IMR-90 (cell line): ENCODE measurements around the gene SP3. TPM values are rescaled to one million over a fixed set of nuclear protein-coding genes. Genes with fewer than 3 reads are reported as not detected.

ENCODE experiments used
- ATAC-seq: fragments of 200-7000 bp; cut with Tn5 transposase; 2 replicates; pipeline ENCODE4 v1.9.1; 2020; ENCODE audit warnings: low read depth, mild to moderate bottlenecking, moderate library complexity
- BruUV-seq: library from RNA; stranded (reverse); fragments of 400-500 nt; replicated peaks from 2 replicates; lab custom pipeline; 2021; lab: Mats Ljungman, UMichigan
- CTCF ChIA-PET: fragments of 300-600 bp; formaldehyde crosslinking; extraction: SDS; loops from one replicate; lab custom pipeline; 2021; ENCODE audit warnings: antibody characterized with exemption; lab: Yijun Ruan, JAX
- POLR2A ChIA-PET: fragments of 300-600 bp; sonication (Branson Sonifier 250); formaldehyde crosslinking; loops from one replicate; lab custom pipeline; 2022; ENCODE audit warnings: antibody characterized with exemption; ENCODE audit not compliant: unreplicated experiment; lab: Charles Lee
- DNase-seq: peaks from one replicate; pipeline ENCODE4 v3.0.0; 2013
- H2AFZ ChIP-seq: replicated peaks from 2 replicates; pipeline ENCODE3; 2013; ENCODE audit warnings: low read length, mild to moderate bottlenecking; ENCODE audit not compliant: poor library complexity
- H2AK5ac ChIP-seq: 2 replicates; pipeline ENCODE4 v1.6.1; 2013; ENCODE audit warnings: low read depth, low read length, inconsistent platforms
- H2AK9ac ChIP-seq: replicated peaks from 2 replicates; pipeline ENCODE3; 2013; ENCODE audit warnings: mild to moderate bottlenecking, low read depth, low read length, moderate library complexity; ENCODE audit not compliant: poor library complexity
- H2BK120ac ChIP-seq: 2 replicates; pipeline ENCODE4 v1.6.1; 2013; ENCODE audit warnings: low read depth, low read length, inconsistent platforms
- H2BK15ac ChIP-seq: 3 replicates; pipeline ENCODE4 v1.6.1; 2013; ENCODE audit warnings: low read depth, low read length, inconsistent platforms
- H2BK20ac ChIP-seq: 2 replicates; pipeline ENCODE4 v1.6.1; 2013; ENCODE audit warnings: low read depth, mild to moderate bottlenecking, inconsistent platforms, low read length, moderate library complexity
- H2BK5ac ChIP-seq: 2 replicates; pipeline ENCODE4 v1.6.1; 2013; ENCODE audit warnings: mild to moderate bottlenecking, low read depth, low read length, inconsistent platforms; ENCODE audit not compliant: poor library complexity, severe bottlenecking
- H3K14ac ChIP-seq: replicated peaks from 2 replicates; pipeline ENCODE4 v1.6.1; 2013; ENCODE audit warnings: low read depth, low read length, inconsistent platforms
- H3K18ac ChIP-seq: 2 replicates; pipeline ENCODE4 v1.6.1; 2013; ENCODE audit warnings: low read depth, low read length, control low read depth
- H3K23ac ChIP-seq: 2 replicates; pipeline ENCODE4 v1.6.1; 2013; ENCODE audit warnings: low read depth, low read length, inconsistent platforms
- H3K27ac ChIP-seq: 2 replicates; pipeline ENCODE4 v1.5.1; 2013; ENCODE audit warnings: mild to moderate bottlenecking, control low read depth, low read length; ENCODE audit not compliant: insufficient read depth
- H3K27me3 ChIP-seq: 2 replicates; pipeline ENCODE4 v1.6.1; 2013; ENCODE audit warnings: low read length; ENCODE audit not compliant: control insufficient read depth, insufficient read depth
- H3K36me3 ChIP-seq: 2 replicates; pipeline ENCODE4 v1.6.1; 2013; ENCODE audit warnings: low read length, mixed read lengths; ENCODE audit not compliant: control insufficient read depth, insufficient read depth
- H3K4ac ChIP-seq: 2 replicates; pipeline ENCODE4 v1.6.1; 2013; ENCODE audit warnings: low read depth, low read length, inconsistent platforms
- H3K4me1 ChIP-seq: 2 replicates; pipeline ENCODE4 v1.6.1; 2013; ENCODE audit warnings: low read length, mixed read lengths; ENCODE audit not compliant: control insufficient read depth, insufficient read depth
- H3K4me2 ChIP-seq: 2 replicates; pipeline ENCODE4 v1.6.1; 2013; ENCODE audit warnings: low read depth, mild to moderate bottlenecking, control low read depth, low read length, moderate library complexity
- H3K4me3 ChIP-seq: 2 replicates; pipeline ENCODE4 v1.5.1; 2013; ENCODE audit warnings: low read depth, mild to moderate bottlenecking, control low read depth, low read length, moderate library complexity; ENCODE audit not compliant: insufficient read depth
- H3K56ac ChIP-seq: 2 replicates; pipeline ENCODE4 v1.6.1; 2013; ENCODE audit warnings: low read length, inconsistent platforms; ENCODE audit not compliant: insufficient read depth; ENCODE audit errors: extremely low read depth
- H3K79me1 ChIP-seq, 2 experiments: 2 replicates each; pipeline ENCODE4 v1.6.1; 2013; ENCODE audit warnings: low read length in 2 of 2, inconsistent platforms in 1 of 2, low read depth in 1 of 2
- H3K9ac ChIP-seq: 2 replicates; pipeline ENCODE4 v1.6.1; 2013; ENCODE audit warnings: low read depth, low read length, control low read depth
- H3K9me1 ChIP-seq: 2 replicates; pipeline ENCODE4 v1.6.1; 2013; ENCODE audit warnings: low read length, inconsistent platforms; ENCODE audit not compliant: insufficient read depth
- H3K9me3 ChIP-seq: 2 replicates; pipeline ENCODE4 v1.6.1; 2013; ENCODE audit warnings: low read length; ENCODE audit not compliant: control insufficient read depth, insufficient read depth
- H4K20me1 ChIP-seq: 2 replicates; pipeline ENCODE4 v1.6.1; 2013; ENCODE audit warnings: low read length, inconsistent platforms; ENCODE audit not compliant: insufficient read depth
- H4K5ac ChIP-seq: 2 replicates; pipeline ENCODE4 v1.6.1; 2013; ENCODE audit warnings: mild to moderate bottlenecking, low read depth, low read length, control low read depth
- H4K8ac ChIP-seq, 2 experiments: 2 replicates each; pipeline ENCODE4 v1.6.1; 2013; ENCODE audit warnings: low read depth in 2 of 2, low read length in 2 of 2, control low read depth in 1 of 2, inconsistent platforms in 1 of 2
- H4K91ac ChIP-seq: 2 replicates; pipeline ENCODE4 v1.6.1; 2013; ENCODE audit warnings: low read depth, low read length, inconsistent platforms; ENCODE audit not compliant: insufficient read depth
- BHLHE40 ChIP-seq: fragments of 150-350 bp; IDR thresholded peaks from 2 replicates; pipeline ENCODE4 v1.6.1; 2016; ENCODE audit warnings: mild to moderate bottlenecking, low read depth, low read length
- CEBPB ChIP-seq: IDR thresholded peaks from 2 replicates; pipeline ENCODE4 v1.6.1; 2012; ENCODE audit warnings: low read depth, low read length, improper control_type of control experiment
- CHD1 ChIP-seq: IDR thresholded peaks from 2 replicates; pipeline ENCODE4 v1.6.1; 2012; ENCODE audit warnings: low read depth, low read length, improper control_type of control experiment
- CTCF ChIP-seq: conservative IDR thresholded peaks from 2 replicates; pipeline ENCODE4 v1.5.1; 2012; ENCODE audit warnings: mild to moderate bottlenecking, low read depth, low read length, improper control_type of control experiment
- MAFK ChIP-seq: IDR thresholded peaks from 2 replicates; pipeline ENCODE4 v1.6.1; 2012; ENCODE audit warnings: low read depth, low read length, improper control_type of control experiment
- MAZ ChIP-seq: IDR thresholded peaks from 2 replicates; pipeline ENCODE4 v1.6.1; 2012; ENCODE audit warnings: low read depth, mild to moderate bottlenecking, low read length, improper control_type of control experiment, moderate library complexity, borderline replicate concordance
- NFE2L2 ChIP-seq: fragments of 150-350 bp; IDR thresholded peaks from 2 replicates; pipeline ENCODE4 v1.6.1; 2016; ENCODE audit warnings: low read depth, mild to moderate bottlenecking, low read length
- POLR2A ChIP-seq: IDR thresholded peaks from 2 replicates; pipeline ENCODE4 v1.6.1; 2012; ENCODE audit warnings: mild to moderate bottlenecking, low read depth, low read length
- RCOR1 ChIP-seq: IDR thresholded peaks from 2 replicates; pipeline ENCODE4 v1.6.1; 2012; ENCODE audit warnings: mild to moderate bottlenecking, low read length, improper control_type of control experiment; ENCODE audit not compliant: insufficient replicate concordance
- RFX5 ChIP-seq: IDR thresholded peaks from 2 replicates; pipeline ENCODE4 v1.8.0; 2012; ENCODE audit warnings: low read depth, mild to moderate bottlenecking, low read length, moderate library complexity
- SMC3 ChIP-seq: fragments of 150-350 bp; IDR thresholded peaks from 2 replicates; pipeline ENCODE4 v1.6.1; 2016; ENCODE audit warnings: low read depth, mild to moderate bottlenecking, antibody characterized with exemption, low read length, moderate library complexity
- WGBS, 2 experiments: methylation state at CpG; one replicate each; pipeline versions ENCODE4 v1.1.5 to v1.1.7; 2013; ENCODE audit warnings: missing lambda C conversion rate in 2 of 2; ENCODE audit not compliant: insufficient read length in 1 of 2; ENCODE audit errors: extremely low coverage in 2 of 2; 5-methylcytosine and 5-hydroxymethylcytosine counted together
- dilution Hi-C: fragments of 300-500 bp; cut with HindIII; formaldehyde crosslinking; loops from one replicate; pipeline ENCODE4 v1.14.3; 2018; ENCODE audit warnings: low sequenced_read_pairs; ENCODE audit not compliant: unreplicated experiment
- in situ Hi-C: fragments of 300-500 bp; cut with MboI; formaldehyde crosslinking; loops from 3 replicates; pipeline ENCODE4 v1.14.3; 2019; ENCODE audit warnings: low sequenced_read_pairs, inconsistent platforms, mixed read lengths
- intact Hi-C: fragments of 100-400 bp; cut with micrococcal nuclease; formaldehyde crosslinking; loops from 2 replicates; pipeline ENCODE4 v1.10.0; 2022
- polyA plus RNA-seq, 3 experiments: library from polyadenylated mRNA; depleted of rRNA; stranded (reverse); fragments of >200 nt; gene quantifications; 2 replicates each; pipeline ENCODE4 v1.2.3, GENCODE V29; 2012; ENCODE audit warnings: low replicate concordance in 1 of 3
- total RNA-seq: library from RNA; depleted of rRNA; stranded (reverse); fragments of >200 nt; gene quantifications from 2 replicates; pipeline ENCODE4 v1.2.3, GENCODE V29; 2012
- TF ChIP-seq, protein P1 (sequence below): fragments of 150-350 bp; IDR thresholded peaks from 2 replicates; pipeline ENCODE4 v1.6.1; 2016; ENCODE audit warnings: low read depth, mild to moderate bottlenecking, low read length, moderate library complexity, borderline replicate concordance

Gene SP3
- total and polyA plus RNA-seq, 2 of the 4 experiments (the other 2 are of a cell fraction): 26.7 to 136 TPM

- H2BK20ac ChIP-seq: no peak overlapping the region
- no peak overlapping the region for H2BK5ac ChIP-seq
- no peak overlapping the region for H4K91ac ChIP-seq
- no peaks in the 10 kb centered on the region for H3K4me1 ChIP-seq
- ATAC-seq (no peak), DNase-seq (no peak)
- intact Hi-C loops: no loop called here
- no peak overlapping the region for H2BK120ac ChIP-seq
- H3K79me1 ChIP-seq: no peaks in the 10 kb centered on the region
- peaks cover 52% of the 10 kb centered on the region for H3K27me3 ChIP-seq
- H3K4me2 ChIP-seq: no peak overlapping the region
- H3K9ac ChIP-seq: no peak overlapping the region
- no peaks in the 10 kb centered on the region for H3K9me3 ChIP-seq
- no peak overlapping the region for H2AK5ac ChIP-seq
- 83% methylated on average over 3 of the region's 12 CpGs; no CpG with 5 or more reads in 1 of the 2 experiments for WGBS, 2 experiments
- no peak overlapping the region for H3K4ac ChIP-seq
- H2BK15ac ChIP-seq: no peak overlapping the region
- dilution Hi-C loops: no loop called here
- no peak overlapping the region for H3K27ac ChIP-seq
- ChIA-PET POLR2A (no interaction called here), CTCF (interaction anchor here (1.2 kb wide), 1 partner anchor 9 kb away, joined by 3 read pairs; no protein-coding TSS in a partner anchor)
- H4K20me1 ChIP-seq: no peaks in the 10 kb centered on the region
- no peak overlapping the region for H3K4me3 ChIP-seq
- no peak overlapping the region for H2AFZ ChIP-seq
- in situ Hi-C loops: no loop called here
- no peak overlapping the region for H3K56ac ChIP-seq
- no peak overlapping the region for H4K5ac ChIP-seq
- H3K18ac ChIP-seq: no peak overlapping the region
- no peak overlapping the region for H3K14ac ChIP-seq
- H3K9me1 ChIP-seq: no peaks in the 10 kb centered on the region
- H4K8ac ChIP-seq: no peak overlapping the region
- H3K36me3 ChIP-seq: no peaks in the 10 kb centered on the region
- BruUV-seq: no TSS peak
- H2AK9ac ChIP-seq: no peak overlapping the region
- no peak overlapping the region for H3K23ac ChIP-seq
- TF ChIP-seq RFX5: no peak
- TF ChIP-seq SMC3: no peak
- TF ChIP-seq NFE2L2: no peak
- TF ChIP-seq CHD1: no peak
- TF ChIP-seq, protein P1, sequence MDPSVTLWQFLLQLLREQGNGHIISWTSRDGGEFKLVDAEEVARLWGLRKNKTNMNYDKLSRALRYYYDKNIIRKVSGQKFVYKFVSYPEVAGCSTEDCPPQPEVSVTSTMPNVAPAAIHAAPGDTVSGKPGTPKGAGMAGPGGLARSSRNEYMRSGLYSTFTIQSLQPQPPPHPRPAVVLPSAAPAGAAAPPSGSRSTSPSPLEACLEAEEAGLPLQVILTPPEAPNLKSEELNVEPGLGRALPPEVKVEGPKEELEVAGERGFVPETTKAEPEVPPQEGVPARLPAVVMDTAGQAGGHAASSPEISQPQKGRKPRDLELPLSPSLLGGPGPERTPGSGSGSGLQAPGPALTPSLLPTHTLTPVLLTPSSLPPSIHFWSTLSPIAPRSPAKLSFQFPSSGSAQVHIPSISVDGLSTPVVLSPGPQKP: no peak
- TF ChIP-seq POLR2A: no peak
- no peak for TF ChIP-seq CEBPB
- no peak for TF ChIP-seq RCOR1
- TF ChIP-seq MAZ: no peak
- no peak for TF ChIP-seq CTCF
- no peak for TF ChIP-seq BHLHE40
- TF ChIP-seq MAFK: no peak
Measured at GRCh38 chr2:173865971-173866873, 99.0 kb downstream of the SP3 start.
